OCI-LY7 (cell line): ENCODE measurements around the gene XPOT.

ENCODE experiments used
- EZH2phosphoT487 ChIP-seq: fragments of 200-600 bp; sonication (generic); IDR thresholded peaks from 2 replicates; pipeline ENCODE4 v1.6.1; 2018; ENCODE audit warnings: low read depth, borderline replicate concordance, mild to moderate bottlenecking, mixed run types, antibody characterized with exemption, low read length, moderate library complexity, mixed read lengths
- TF ChIP-seq, protein P1 (sequence below): fragments of 200-600 bp; sonication (generic); conservative IDR thresholded peaks from 2 replicates; pipeline ENCODE4 v1.5.1; 2014; ENCODE audit warnings: mild to moderate bottlenecking, antibody characterized with exemption, low read length, moderate library complexity, mixed read lengths

DNA sequence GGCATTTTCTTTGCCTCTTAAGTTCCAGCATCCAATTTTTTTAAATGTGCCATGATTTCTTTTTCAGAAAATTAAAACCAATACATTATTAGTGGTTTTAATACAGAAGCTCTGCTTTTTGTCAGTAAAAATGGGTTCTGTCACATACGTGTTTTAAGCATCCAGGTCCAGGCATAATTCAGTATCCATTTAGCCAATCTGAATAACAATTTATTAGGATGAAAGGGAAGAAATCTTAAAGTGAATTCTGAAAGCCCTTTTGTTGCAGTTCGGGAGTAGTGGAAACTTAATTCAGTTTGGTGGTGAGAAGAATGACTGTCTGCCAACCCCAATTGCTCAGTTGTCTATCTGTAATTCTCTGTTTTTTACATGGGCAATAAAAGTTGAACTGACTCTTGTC is 7.2 kb downstream of the XPOT start:
- TF ChIP-seq, protein P1, sequence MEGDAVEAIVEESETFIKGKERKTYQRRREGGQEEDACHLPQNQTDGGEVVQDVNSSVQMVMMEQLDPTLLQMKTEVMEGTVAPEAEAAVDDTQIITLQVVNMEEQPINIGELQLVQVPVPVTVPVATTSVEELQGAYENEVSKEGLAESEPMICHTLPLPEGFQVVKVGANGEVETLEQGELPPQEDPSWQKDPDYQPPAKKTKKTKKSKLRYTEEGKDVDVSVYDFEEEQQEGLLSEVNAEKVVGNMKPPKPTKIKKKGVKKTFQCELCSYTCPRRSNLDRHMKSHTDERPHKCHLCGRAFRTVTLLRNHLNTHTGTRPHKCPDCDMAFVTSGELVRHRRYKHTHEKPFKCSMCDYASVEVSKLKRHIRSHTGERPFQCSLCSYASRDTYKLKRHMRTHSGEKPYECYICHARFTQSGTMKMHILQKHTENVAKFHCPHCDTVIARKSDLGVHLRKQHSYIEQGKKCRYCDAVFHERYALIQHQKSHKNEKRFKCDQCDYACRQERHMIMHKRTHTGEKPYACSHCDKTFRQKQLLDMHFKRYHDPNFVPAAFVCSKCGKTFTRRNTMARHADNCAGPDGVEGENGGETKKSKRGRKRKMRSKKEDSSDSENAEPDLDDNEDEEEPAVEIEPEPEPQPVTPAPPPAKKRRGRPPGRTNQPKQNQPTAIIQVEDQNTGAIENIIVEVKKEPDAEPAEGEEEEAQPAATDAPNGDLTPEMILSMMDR, result no peak
- TF ChIP-seq EZH2phosphoT487, result no peak
